ENCODE measurements around the gene PLA2G4E.

PLA2G4E gene

GRCh38 chr15:42020713-42021273 lies at the start of gene PLA2G4E:
Gene PLA2G4E, minus strand, starts transcription at chr15:42021042. Its CDS starts 12 bp downstream, at chr15:42021030.
- no peak for FAIRE-seq

- FAIRE-seq = no peak
Observed at GRCh38 chr15:42070279-42070975, 49.6 kb upstream of the PLA2G4E start.

- FAIRE-seq = no peak
Observed at GRCh38 chr15:42069496-42070278, 48.8 kb upstream of the PLA2G4E start.

- FAIRE-seq = no peak
Observed at GRCh38 chr15:42069025-42069424, 48.2 kb upstream of the PLA2G4E start.

GRCh38 chr15:42068601-42069000 lies 47.8 kb upstream of the PLA2G4E start:
- no peak for FAIRE-seq

GRCh38 chr15:42066764-42067415 lies 46.0 kb upstream of the PLA2G4E start:
- FAIRE-seq = no peak

- no peak for FAIRE-seq
Observed at GRCh38 chr15:42065468-42065867, 44.6 kb upstream of the PLA2G4E start.

GRCh38 chr15:42065033-42065432 lies 44.2 kb upstream of the PLA2G4E start:
- FAIRE-seq = no peak

- FAIRE-seq = no peak
Observed at GRCh38 chr15:42064271-42064670, 43.4 kb upstream of the PLA2G4E start.

GRCh38 chr15:42063122-42063848 lies 42.4 kb upstream of the PLA2G4E start:
- no peak for FAIRE-seq

GRCh38 chr15:42062284-42062806 lies 41.5 kb upstream of the PLA2G4E start:
- FAIRE-seq = no peak

GRCh38 chr15:42060797-42061196 lies 40.0 kb upstream of the PLA2G4E start:
- no peak for FAIRE-seq

- FAIRE-seq = no peak
Observed at GRCh38 chr15:42060477-42060763, 39.6 kb upstream of the PLA2G4E start.

GRCh38 chr15:42059661-42060476 lies 39.0 kb upstream of the PLA2G4E start:
- FAIRE-seq = no peak

GRCh38 chr15:42058791-42059190 lies 37.9 kb upstream of the PLA2G4E start:
- no peak for FAIRE-seq

- FAIRE-seq = no peak
Observed at GRCh38 chr15:42057799-42058646, 37.2 kb upstream of the PLA2G4E start.

- no peak for FAIRE-seq
Observed at GRCh38 chr15:42056934-42057798, 36.3 kb upstream of the PLA2G4E start.

- FAIRE-seq = no peak
Observed at GRCh38 chr15:42053914-42054313, 33.1 kb upstream of the PLA2G4E start.

GRCh38 chr15:42053010-42053409 lies 32.2 kb upstream of the PLA2G4E start:
- no peak for FAIRE-seq
